OCI-LY7 (cell line): ENCODE results near the gene FRA10AC1. TPM values are rescaled to one million over a fixed set of nuclear protein-coding genes. Genes with fewer than 3 reads are reported as not detected.

Source experiments
- BruUV-seq: library from RNA; stranded (reverse); fragments of 400-500 nt; replicated peaks from 2 replicates; lab custom pipeline; 2021; lab: Mats Ljungman, UMichigan
- CTCF ChIA-PET: fragments of 300-600 bp; sonication (Branson Sonifier 250); formaldehyde crosslinking; loops from one replicate; lab custom pipeline; 2022; ENCODE audit warnings: antibody characterized with exemption; ENCODE audit not compliant: unreplicated experiment; lab: Charles Lee
- POLR2A ChIA-PET: fragments of 300-600 bp; sonication (Branson Sonifier 250); formaldehyde crosslinking; loops from one replicate; lab custom pipeline; 2022; ENCODE audit warnings: antibody characterized with exemption; lab: Charles Lee
- DNase-seq: peaks from one replicate; pipeline ENCODE4 v3.0.0-alpha.2; 2015; ENCODE audit warnings: low spot score
- H2AFZ ChIP-seq: fragments of 200-600 bp; sonication (generic), shearing (Covaris generic); 2 replicates; pipeline ENCODE4 v1.6.1; 2014; ENCODE audit warnings: mild to moderate bottlenecking, antibody characterized with exemption, low read length, moderate library complexity
- H3K27ac ChIP-seq: fragments of 200-600 bp; sonication (generic); 2 replicates; pipeline ENCODE4 v1.5.1; 2014; ENCODE audit warnings: mixed run types, low read depth, mild to moderate bottlenecking, moderate library complexity, low read length, inconsistent platforms; ENCODE audit not compliant: poor library complexity, severe bottlenecking
- H3K36me3 ChIP-seq: fragments of 200-600 bp; sonication (generic); 2 replicates; pipeline ENCODE4 v1.6.1; 2014; ENCODE audit warnings: mild to moderate bottlenecking, antibody characterized with exemption, low read length, moderate library complexity, mixed read lengths; ENCODE audit not compliant: insufficient read depth
- H3K4me1 ChIP-seq: fragments of 200-600 bp; sonication (generic); 2 replicates; pipeline ENCODE4 v1.5.1; 2014; ENCODE audit warnings: mild to moderate bottlenecking, low read length; ENCODE audit not compliant: insufficient read depth, poor library complexity, severe bottlenecking
- H3K4me2 ChIP-seq: fragments of 200-600 bp; sonication (generic); 2 replicates; pipeline ENCODE4 v1.6.1; 2014; ENCODE audit warnings: mild to moderate bottlenecking, low read length
- H3K4me3 ChIP-seq: fragments of 200-600 bp; sonication (generic); 2 replicates; pipeline ENCODE4 v1.5.1; 2014; ENCODE audit warnings: mild to moderate bottlenecking, low read depth, low read length; ENCODE audit not compliant: poor library complexity, severe bottlenecking
- H3K79me2 ChIP-seq: fragments of 200-600 bp; sonication (generic); 2 replicates; pipeline ENCODE4 v1.6.1; 2016; ENCODE audit warnings: low read depth, mild to moderate bottlenecking, low read length, moderate library complexity, mixed read lengths; ENCODE audit not compliant: insufficient read depth
- H3K9me2 ChIP-seq: fragments of 200-600 bp; sonication (generic); 2 replicates; pipeline ENCODE4 v1.6.1; 2016; ENCODE audit warnings: mild to moderate bottlenecking, low read length, mixed read lengths; ENCODE audit not compliant: insufficient read depth
- H3K9me3 ChIP-seq: fragments of 200-600 bp; sonication (generic); 2 replicates; pipeline ENCODE4 v1.6.1; 2014; ENCODE audit warnings: mild to moderate bottlenecking, mixed run types, low read length, mixed read lengths
- H4K20me1 ChIP-seq: fragments of 200-600 bp; sonication (generic); 2 replicates; pipeline ENCODE4 v1.6.1; 2014; ENCODE audit warnings: mild to moderate bottlenecking, antibody characterized with exemption, low read length, moderate library complexity, mixed read lengths; ENCODE audit not compliant: insufficient read depth
- CTCF ChIP-seq: fragments of 200-600 bp; sonication (generic); conservative IDR thresholded peaks from 2 replicates; pipeline ENCODE4 v1.5.1; 2014; ENCODE audit warnings: mild to moderate bottlenecking, antibody characterized with exemption, low read length, moderate library complexity, mixed read lengths
- EZH2phosphoT487 ChIP-seq: fragments of 200-600 bp; sonication (generic); IDR thresholded peaks from 2 replicates; pipeline ENCODE4 v1.6.1; 2018; ENCODE audit warnings: low read depth, borderline replicate concordance, mild to moderate bottlenecking, mixed run types, antibody characterized with exemption, low read length, moderate library complexity, mixed read lengths
- intact Hi-C: fragments of 100-400 bp; cut with micrococcal nuclease; formaldehyde crosslinking; loops from one replicate; pipeline ENCODE4 v1.10.0; 2022; ENCODE audit not compliant: unreplicated experiment
- total RNA-seq, 2 experiments: library from RNA; depleted of rRNA in 1 of 2; stranded (reverse); fragments of >200 nt in 1 of 2; shearing (Covaris generic) in 1 of 2; gene quantifications; 2 replicates each; pipeline ENCODE4 v1.2.3, GENCODE V29; 2014 to 2022

The FRA10AC1 gene
- total RNA-seq, 2 experiments from 2014 or later: 11.9 to 30.2 TPM

GRCh38 chr10:93695740-93696139 is 6.7 kb downstream of the FRA10AC1 start:
- intact Hi-C loops: no loop called here
- DNase-seq: no peak
- ChIA-PET CTCF (no interaction called here), POLR2A (no interaction called here)
- no peaks in the 10 kb centered on the region for H3K79me2 ChIP-seq
- H4K20me1 ChIP-seq: no peaks in the 10 kb centered on the region
- H3K27ac ChIP-seq: no peak overlapping the region
- no peaks in the 10 kb centered on the region for H3K9me2 ChIP-seq
- no peak overlapping the region for H2AFZ ChIP-seq
- no TSS peak for BruUV-seq
- TF ChIP-seq EZH2phosphoT487 (no peak), CTCF (no peak)
- H3K9me3 ChIP-seq: no peaks in the 10 kb centered on the region
- H3K4me1 ChIP-seq: peaks cover 10% of the 10 kb centered on the region
- no peak overlapping the region for H3K4me3 ChIP-seq
- peaks cover 74% of the 10 kb centered on the region for H3K36me3 ChIP-seq
- no peak overlapping the region for H3K4me2 ChIP-seq

DNA sequence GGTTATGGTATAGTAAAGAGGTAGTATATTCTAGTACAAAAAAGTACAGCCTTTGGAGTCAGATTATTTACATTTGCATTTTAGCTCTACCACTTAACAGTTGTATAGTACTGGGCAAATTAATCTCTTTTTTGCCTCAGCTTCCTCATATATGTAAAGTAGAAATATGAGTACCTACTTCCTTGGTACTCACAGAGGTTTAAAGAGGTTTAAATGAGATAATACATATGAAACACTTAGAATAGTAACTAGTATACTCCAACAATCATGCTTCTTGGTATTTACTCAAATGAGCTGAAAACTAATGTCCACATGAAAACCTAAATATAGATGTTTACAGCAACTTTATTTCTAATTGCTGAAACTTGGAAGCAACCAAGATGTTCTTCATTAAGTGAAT is 14.7 kb downstream of the FRA10AC1 start:
- POLR2A ChIA-PET: interaction anchor here (0.6 to 1.1 kb wide), 2 partner anchors 120 to 243 kb away, joined by 3 to 4 read pairs; no protein-coding TSS in a partner anchor
- BruUV-seq: no TSS peak
- peaks cover 55% of the 10 kb centered on the region for H3K36me3 ChIP-seq
- H3K4me3 ChIP-seq: no peak overlapping the region
- no peak for TF ChIP-seq CTCF
- TF ChIP-seq EZH2phosphoT487: no peak
- intact Hi-C loops: no loop called here
- H3K9me2 ChIP-seq: no peaks in the 10 kb centered on the region
- no peaks in the 10 kb centered on the region for H4K20me1 ChIP-seq
- H2AFZ ChIP-seq: no peak overlapping the region
- no peaks in the 10 kb centered on the region for H3K79me2 ChIP-seq
- DNase-seq: no peak
- H3K4me2 ChIP-seq: no peak overlapping the region
- H3K4me1 ChIP-seq: no peaks in the 10 kb centered on the region
- H3K9me3 ChIP-seq: no peaks in the 10 kb centered on the region
- CTCF ChIA-PET: no interaction called here
- no peak overlapping the region for H3K27ac ChIP-seq

DNA sequence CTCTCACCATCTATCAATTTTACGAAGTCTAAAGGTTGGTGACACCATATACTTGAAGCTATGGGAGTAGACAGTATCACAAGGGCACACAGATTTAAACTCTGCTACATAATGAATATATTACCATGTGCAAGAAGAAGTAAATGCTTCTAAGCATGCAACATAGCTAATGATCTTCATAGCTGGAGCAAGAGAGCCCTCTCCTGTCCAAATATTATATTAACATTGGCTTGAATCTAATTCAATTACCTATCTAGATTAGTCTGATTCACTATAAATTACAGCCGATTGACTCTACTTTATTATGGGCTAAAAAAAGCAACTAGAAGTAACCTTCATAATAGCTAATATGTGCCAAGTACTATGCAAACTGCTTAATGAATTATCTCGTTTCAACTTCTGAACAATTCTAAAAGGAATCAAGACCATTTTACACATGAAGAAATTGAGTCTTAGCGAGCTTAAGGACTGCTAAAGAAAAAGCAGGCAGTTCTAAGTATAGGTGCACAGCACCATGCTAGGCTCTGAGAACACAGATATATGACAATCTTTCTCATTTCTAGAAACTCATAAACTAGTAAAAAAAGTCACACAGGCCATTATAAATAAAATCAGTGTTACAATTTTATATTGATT is 21.9 kb downstream of the FRA10AC1 start:
- Histone ChIP-seq H4K20me1 (no peaks in the 10 kb centered on the region), H3K36me3 (peaks cover 54% of the 10 kb centered on the region), H3K79me2 (no peaks in the 10 kb centered on the region), H2AFZ (peak overlapping the region; percentile 41; the same call in 1 of the 2 replicates), H3K9me2 (no peaks in the 10 kb centered on the region), H3K9me3 (no peaks in the 10 kb centered on the region), H3K27ac (no peak overlapping the region), H3K4me2 (peak overlapping the region; percentile 2; the same call in 1 of the 2 replicates), H3K4me1 (peaks cover 28% of the 10 kb centered on the region), H3K4me3 (no peak overlapping the region)
- peak; percentile 70 for DNase-seq
- intact Hi-C loops: loop anchor here (1.0 to 5.0 kb wide), 3 partner anchors 125 to 304 kb away; partner anchors contain the start of gene CEP55
- CTCF ChIA-PET: interaction anchor here (3.3 kb wide), 1 partner anchor 127 kb away, joined by 32 read pairs; no protein-coding TSS in a partner anchor
- POLR2A ChIA-PET: interaction anchor here (0.8 to 1.1 kb wide), 5 partner anchors 10 to 126 kb away, joined by 3 to 6 read pairs (median 4); partner anchors contain the start of gene FRA10AC1
- peak; percentile 87 for TF ChIP-seq CTCF
- TF ChIP-seq EZH2phosphoT487: no peak
- BruUV-seq: no TSS peak
